ENCODE results near the gene LHX5. TPM values are rescaled to one million over a fixed set of nuclear protein-coding genes. Genes with fewer than 3 reads are reported as not detected.

LHX5 gene
- total RNA-seq, 4 donors from 2014 or later = not detected

GRCh38 chr12:113480336-113480971, 8.8 kb upstream of the LHX5 start:
- no peaks in the 10 kb centered on the region for H3K36me3 ChIP-seq
- no peak for DNase-seq
- H3K4me1 ChIP-seq = no peaks in the 10 kb centered on the region
- H3K9me3 ChIP-seq = peaks cover 0 to 7% (median 0%) of the 10 kb centered on the region in 4 donors
- H3K4me3 ChIP-seq = no peak overlapping the region
- H3K27me3 ChIP-seq = peaks cover 0 to 41% of the 10 kb centered on the region in 2 donors
- TF ChIP-seq CTCF (IDR thresholded peaks at IDR 0.05) (no peak), POLR2A (IDR thresholded peaks at IDR 0.05) (no peak)
- no peak overlapping the region for H3K27ac ChIP-seq

DNA sequence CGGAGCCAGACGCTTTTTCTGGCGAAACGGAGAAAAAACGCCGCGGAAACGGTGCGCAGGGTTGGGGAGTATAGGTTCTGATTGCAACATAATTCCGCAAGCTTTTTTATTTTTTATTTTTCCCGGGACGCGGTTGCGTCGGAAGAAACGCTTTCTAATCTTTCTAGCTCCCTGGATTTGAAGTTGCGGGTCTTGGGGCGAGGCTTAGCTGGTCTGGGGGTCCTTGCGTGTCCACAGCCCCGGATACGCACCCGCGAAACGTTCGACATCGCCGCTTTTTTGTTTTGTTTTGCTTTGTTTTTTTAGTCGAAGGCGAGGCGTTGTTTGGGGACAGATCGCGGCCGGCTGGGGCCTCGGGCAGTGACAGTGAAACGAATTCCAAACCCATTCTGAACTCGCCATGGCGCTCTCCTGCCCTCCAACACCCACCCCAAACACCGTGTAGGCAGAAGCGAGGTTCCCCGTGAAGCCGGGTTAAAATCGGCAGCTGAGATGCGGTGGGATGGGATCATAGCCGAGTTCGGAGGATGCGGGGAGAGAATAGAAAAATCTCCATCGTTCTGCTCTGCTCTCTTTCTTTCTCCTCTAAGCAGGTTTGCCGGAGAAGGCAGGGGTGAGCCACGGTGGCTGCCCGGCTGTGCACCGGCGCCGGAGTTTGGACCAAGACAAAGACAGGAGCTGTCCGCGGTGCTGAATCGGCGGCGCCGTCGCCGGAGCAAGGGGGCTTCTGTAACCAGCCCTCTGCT, 8.1 kb upstream of the LHX5 start:
- no peak for DNase-seq
- no peak overlapping the region for H3K4me3 ChIP-seq
- H3K4me1 ChIP-seq = no peaks in the 10 kb centered on the region
- no peak overlapping the region for H3K27ac ChIP-seq
- H3K9me3 ChIP-seq = peaks cover 0 to 7% (median 0%) of the 10 kb centered on the region in 4 donors
- H3K27me3 ChIP-seq = peaks cover 0 to 43% of the 10 kb centered on the region in 2 donors
- no peaks in the 10 kb centered on the region for H3K36me3 ChIP-seq
- TF ChIP-seq CTCF (IDR thresholded peaks at IDR 0.05) = no peak
- no peak for TF ChIP-seq POLR2A (IDR thresholded peaks at IDR 0.05)

DNA sequence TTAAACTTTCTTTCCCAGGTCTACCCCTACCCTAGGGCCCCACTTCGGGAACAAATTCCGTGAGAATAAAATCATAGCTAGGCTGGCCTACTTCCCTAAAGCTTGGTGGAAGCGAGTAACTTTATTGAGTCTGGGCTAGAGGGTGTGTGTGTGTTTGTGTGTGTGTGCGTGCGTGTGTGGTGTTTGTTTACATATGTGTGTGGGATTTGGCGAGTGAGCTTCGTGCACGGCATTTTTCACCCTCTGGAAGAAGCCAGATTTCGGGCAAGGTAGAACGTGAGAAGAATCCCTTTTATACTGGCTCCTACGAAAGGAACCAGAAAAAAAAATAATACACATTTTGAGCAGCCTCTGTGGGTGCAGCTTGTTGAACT, 7.5 kb upstream of the LHX5 start:
- H3K36me3 ChIP-seq = no peaks in the 10 kb centered on the region
- no peaks in the 10 kb centered on the region for H3K4me1 ChIP-seq
- no peak overlapping the region for H3K27ac ChIP-seq
- H3K4me3 ChIP-seq = no peak overlapping the region
- peaks cover 0 to 7% (median 0%) of the 10 kb centered on the region in 4 donors for H3K9me3 ChIP-seq
- TF ChIP-seq CTCF (IDR thresholded peaks at IDR 0.05) (no peak), POLR2A (IDR thresholded peaks at IDR 0.05) (no peak)
- no peak for DNase-seq
- peaks cover 0 to 43% of the 10 kb centered on the region in 2 donors for H3K27me3 ChIP-seq

GRCh38 chr12:113478351-113479011, 6.8 kb upstream of the LHX5 start:
- TF ChIP-seq CTCF (IDR thresholded peaks at IDR 0.05) (no peak), POLR2A (IDR thresholded peaks at IDR 0.05) (no peak)
- H3K9me3 ChIP-seq = peaks cover 0 to 7% (median 0%) of the 10 kb centered on the region in 4 donors

GRCh38 chr12:113477842-113478215, 6.2 kb upstream of the LHX5 start:
- peaks cover 0 to 7% (median 0%) of the 10 kb centered on the region in 4 donors for H3K9me3 ChIP-seq
- H3K27ac ChIP-seq = no peak overlapping the region
- H3K4me1 ChIP-seq = no peaks in the 10 kb centered on the region
- no peaks in the 10 kb centered on the region for H3K36me3 ChIP-seq
- TF ChIP-seq POLR2A (IDR thresholded peaks at IDR 0.05) = no peak
- no peak for TF ChIP-seq CTCF (IDR thresholded peaks at IDR 0.05)
- peaks cover 0 to 43% of the 10 kb centered on the region in 2 donors for H3K27me3 ChIP-seq
- no peak for DNase-seq
- H3K4me3 ChIP-seq = no peak overlapping the region

More at GRCh38 chr12:113478351-113479011, 6.8 kb upstream of the LHX5 start:
- peaks cover 0 to 43% of the 10 kb centered on the region in 2 donors for H3K27me3 ChIP-seq
- H3K4me3 ChIP-seq = no peak overlapping the region
- no peak overlapping the region for H3K27ac ChIP-seq
- H3K4me1 ChIP-seq = no peaks in the 10 kb centered on the region
- H3K36me3 ChIP-seq = no peaks in the 10 kb centered on the region
- DNase-seq = no peak

All from Peyer's patch (tissue), 4 donors.